Esophagus muscularis mucosa (tissue), 4 donors: ENCODE results near the gene CYP26B1. TPM values are rescaled to one million over a fixed set of nuclear protein-coding genes. Genes with fewer than 3 reads are reported as not detected.

Experiments used
- DNase-seq: peaks from one replicate; pipeline ENCODE4 v3.0.0-alpha.2; 2017; ENCODE audit errors: extremely low spot score
- H3K27ac ChIP-seq, 4 donors: fragments of 200-600 bp; sonication (generic); replicated peaks in 1 of 4; 1 replicate in 3 of 4; 2 replicates in 1 of 4; pipeline ENCODE4 v1.5.1; 2016 to 2019; ENCODE audit warnings: mild to moderate bottlenecking in 1 of 4
- H3K27me3 ChIP-seq, 4 donors: fragments of 200-600 bp; sonication (generic); one replicate each; pipeline versions ENCODE4 v1.5.1 to v1.6.0; 2016 to 2019
- H3K36me3 ChIP-seq, 4 donors: fragments of 200-600 bp; sonication (generic); one replicate each; pipeline ENCODE4 v1.5.1; 2016 to 2019
- H3K4me1 ChIP-seq, 4 donors: fragments of 200-600 bp; sonication (generic); one replicate each; pipeline ENCODE4 v1.5.1; 2016 to 2019
- H3K4me3 ChIP-seq, 4 donors: fragments of 200-600 bp; sonication (generic); 1 replicate in 2 of 4; 2 replicates in 2 of 4; pipeline ENCODE4 v1.5.1; 2016 to 2019; ENCODE audit warnings: mild to moderate bottlenecking in 4 of 4, moderate library complexity in 1 of 4
- H3K9me3 ChIP-seq, 4 donors: fragments of 200-600 bp; sonication (generic); 1 replicate in 3 of 4; 2 replicates in 1 of 4; pipeline ENCODE4 v1.5.1; 2016 to 2019
- EP300 ChIP-seq: sonication (generic); formaldehyde crosslinking; IDR thresholded peaks from one replicate; pipeline ENCODE4 v1.6.1; 2017; ENCODE audit warnings: antibody characterized with exemption
- POLR2A ChIP-seq: fragments of 450-650 bp; IDR thresholded peaks from one replicate; pipeline ENCODE4 v1.6.1; 2017; ENCODE audit warnings: antibody characterized with exemption, moderate library complexity, mild to moderate bottlenecking, low read depth
- POLR2AphosphoS5 ChIP-seq, 2 donors: sonication (generic); formaldehyde crosslinking; IDR thresholded peaks; one replicate each; pipeline ENCODE4 v1.6.1; 2017; ENCODE audit warnings: antibody characterized with exemption in 2 of 2
- WGBS: methylation state at CpG from one replicate; pipeline ENCODE4 v1.1.5; 2018; 5-methylcytosine and 5-hydroxymethylcytosine counted together
- intact Hi-C: fragments of 100-400 bp; cut with DNase I; formaldehyde crosslinking; loops from one replicate; pipeline ENCODE4 v1.15.1; 2023
- total RNA-seq, 4 donors: library from RNA; depleted of rRNA; stranded (reverse); fragments of >200 nt; gene quantifications; one replicate each; pipeline versions ENCODE4 v1.1.0 to v1.2.1, GENCODE V29; 2016
- TF ChIP-seq, protein P1 (sequence below), 3 experiments: fragments of 200-600 bp in 2 of 3; fragments of 450-650 bp in 1 of 3; sonication (generic) in 2 of 3; IDR thresholded peaks; one replicate each; pipeline ENCODE4 v1.5.1; 2017 to 2019; ENCODE audit warnings: antibody characterized with exemption in 3 of 3, mild to moderate bottlenecking in 2 of 3, moderate library complexity in 1 of 3

CYP26B1 gene
- total RNA-seq, 4 donors from 2014 or later: 1.2 to 3.6 (median 2.4) TPM

DNA sequence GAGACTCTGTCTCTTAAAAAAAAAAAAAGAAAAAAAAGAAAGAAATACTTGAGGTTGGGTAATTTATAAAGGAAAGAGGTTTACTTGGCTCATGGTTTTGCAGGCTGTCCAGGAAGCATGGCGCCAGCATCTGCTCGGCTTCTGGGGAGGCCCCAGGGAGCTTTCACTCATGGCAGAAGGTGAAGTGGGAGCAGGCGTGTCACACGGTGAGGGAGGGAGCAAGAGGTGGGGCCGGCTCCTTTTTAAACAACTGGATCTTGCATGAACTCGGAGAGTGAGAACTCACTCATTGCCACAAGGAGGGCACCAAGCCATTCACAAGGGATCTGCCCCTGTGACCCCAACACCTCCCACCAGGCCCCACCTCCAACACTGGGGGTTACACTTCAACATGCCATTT is 30.6 kb downstream of the CYP26B1 start:
- intact Hi-C loops: no loop called here
- H3K27ac ChIP-seq: no peak overlapping the region
- no peak for DNase-seq
- 79% methylated on average over 6 of the region's 6 CpGs for WGBS
- H3K36me3 ChIP-seq: no peaks in the 10 kb centered on the region
- no peak overlapping the region for H3K4me3 ChIP-seq
- peaks cover 0 to 15% (median 0%) of the 10 kb centered on the region in 4 donors for H3K27me3 ChIP-seq
- H3K9me3 ChIP-seq: no peaks in the 10 kb centered on the region
- peaks cover 0 to 11% (median 10%) of the 10 kb centered on the region in 4 donors for H3K4me1 ChIP-seq
- no peak for TF ChIP-seq POLR2A
- TF ChIP-seq, protein P1, sequence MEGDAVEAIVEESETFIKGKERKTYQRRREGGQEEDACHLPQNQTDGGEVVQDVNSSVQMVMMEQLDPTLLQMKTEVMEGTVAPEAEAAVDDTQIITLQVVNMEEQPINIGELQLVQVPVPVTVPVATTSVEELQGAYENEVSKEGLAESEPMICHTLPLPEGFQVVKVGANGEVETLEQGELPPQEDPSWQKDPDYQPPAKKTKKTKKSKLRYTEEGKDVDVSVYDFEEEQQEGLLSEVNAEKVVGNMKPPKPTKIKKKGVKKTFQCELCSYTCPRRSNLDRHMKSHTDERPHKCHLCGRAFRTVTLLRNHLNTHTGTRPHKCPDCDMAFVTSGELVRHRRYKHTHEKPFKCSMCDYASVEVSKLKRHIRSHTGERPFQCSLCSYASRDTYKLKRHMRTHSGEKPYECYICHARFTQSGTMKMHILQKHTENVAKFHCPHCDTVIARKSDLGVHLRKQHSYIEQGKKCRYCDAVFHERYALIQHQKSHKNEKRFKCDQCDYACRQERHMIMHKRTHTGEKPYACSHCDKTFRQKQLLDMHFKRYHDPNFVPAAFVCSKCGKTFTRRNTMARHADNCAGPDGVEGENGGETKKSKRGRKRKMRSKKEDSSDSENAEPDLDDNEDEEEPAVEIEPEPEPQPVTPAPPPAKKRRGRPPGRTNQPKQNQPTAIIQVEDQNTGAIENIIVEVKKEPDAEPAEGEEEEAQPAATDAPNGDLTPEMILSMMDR (IDR thresholded peaks at IDR 0.05): no peak
- no peak for TF ChIP-seq EP300

DNA sequence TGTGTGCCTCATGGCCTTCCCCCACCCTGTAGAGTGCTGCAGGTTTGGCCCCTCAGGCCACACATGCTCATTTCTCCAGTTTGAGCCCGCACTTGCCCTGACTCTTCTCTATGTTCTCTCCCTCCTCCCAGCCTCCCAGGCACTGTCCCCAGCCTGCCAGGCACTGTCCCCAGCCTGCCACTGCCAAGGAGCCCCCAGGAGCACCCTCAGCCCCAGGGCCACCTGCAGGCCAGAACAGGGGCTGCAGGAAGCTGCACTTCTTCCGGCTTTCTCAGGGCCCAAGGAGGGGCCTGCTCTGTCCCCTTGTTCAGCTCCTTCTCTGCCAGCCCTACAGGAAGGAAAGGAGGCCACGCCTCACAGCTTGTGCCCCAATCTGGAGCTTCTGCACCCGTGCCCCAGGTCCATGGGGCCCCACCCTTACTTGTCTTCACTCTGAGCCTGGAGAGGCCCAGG is 31.6 kb downstream of the CYP26B1 start:
- intact Hi-C loops: no loop called here
- Histone ChIP-seq H3K36me3 (no peaks in the 10 kb centered on the region), H3K4me3 (no peak overlapping the region), H3K27me3 (peaks cover 0 to 7% (median 0%) of the 10 kb centered on the region in 4 donors), H3K4me1 (peaks cover 0 to 11% (median 10%) of the 10 kb centered on the region in 4 donors), H3K27ac (no peak overlapping the region), H3K9me3 (no peaks in the 10 kb centered on the region)
- no peak for TF ChIP-seq POLR2A
- TF ChIP-seq EP300: no peak
- no peak for TF ChIP-seq POLR2AphosphoS5 (IDR thresholded peaks at IDR 0.05)
- TF ChIP-seq, protein P1 (IDR thresholded peaks at IDR 0.05): no peak
- no peak for DNase-seq
- WGBS: 54% methylated on average over 4 of the region's 4 CpGs

DNA sequence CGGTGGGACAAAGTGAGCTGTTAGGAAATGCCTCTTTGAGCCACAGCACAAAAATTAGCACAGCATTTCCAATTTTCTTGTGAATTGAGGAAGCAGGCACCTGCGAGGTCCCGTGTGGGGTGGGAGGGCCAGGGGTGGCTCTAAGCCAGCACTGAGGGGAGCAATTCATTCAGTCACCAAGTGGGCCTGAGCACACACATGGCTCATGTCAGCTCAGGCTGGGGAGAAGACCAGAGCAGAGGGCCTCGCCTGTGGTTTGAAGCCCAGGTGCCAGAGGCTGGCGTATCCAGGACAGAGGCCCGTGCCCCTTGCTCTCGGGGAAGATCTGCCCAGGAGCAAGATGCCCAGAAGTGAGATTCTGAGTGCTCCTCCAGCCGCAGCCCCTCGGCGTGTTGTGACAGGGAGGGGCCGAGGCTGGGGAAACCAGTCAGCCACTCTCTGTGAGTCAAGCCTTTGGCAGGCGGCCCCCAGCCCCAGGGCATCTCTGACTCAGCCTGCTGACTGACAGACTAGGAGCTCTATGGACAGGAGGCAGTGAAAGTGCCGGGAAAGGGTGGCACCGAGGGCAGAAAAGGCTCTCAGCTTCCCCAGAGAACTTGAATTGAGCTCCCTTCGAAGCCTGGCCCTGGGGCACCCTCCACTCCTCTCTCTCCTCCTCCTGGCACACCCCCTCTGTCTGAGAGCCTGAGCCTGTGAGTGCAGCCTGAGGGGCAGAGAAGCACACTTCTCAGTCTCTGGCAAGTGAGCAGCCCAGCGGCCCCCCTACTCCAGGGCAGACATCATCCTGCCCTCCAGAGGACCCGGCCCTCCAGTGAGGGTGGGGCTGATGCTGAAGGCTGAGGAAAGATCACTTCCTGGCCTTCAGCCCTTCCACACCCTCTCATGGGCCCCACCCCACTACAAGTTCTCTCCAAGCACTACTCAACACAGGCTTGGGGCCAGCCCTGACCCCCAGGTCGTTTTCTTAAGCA is 32.3 kb downstream of the CYP26B1 start:
- no peaks in the 10 kb centered on the region for H3K36me3 ChIP-seq
- no peak overlapping the region for H3K27ac ChIP-seq
- TF ChIP-seq EP300 (no peak), POLR2AphosphoS5 (IDR thresholded peaks at IDR 0.05) (no peak), POLR2A (no peak)
- TF ChIP-seq, protein P1 (IDR thresholded peaks at IDR 0.05): no peak
- no peak for DNase-seq
- peaks cover 0 to 11% (median 10%) of the 10 kb centered on the region in 4 donors for H3K4me1 ChIP-seq
- H3K27me3 ChIP-seq: peaks cover 0 to 6% (median 0%) of the 10 kb centered on the region in 4 donors
- WGBS: 57% methylated on average over 15 of the region's 18 CpGs
- intact Hi-C loops: no loop called here
- H3K4me3 ChIP-seq: no peak overlapping the region
- H3K9me3 ChIP-seq: no peaks in the 10 kb centered on the region

DNA sequence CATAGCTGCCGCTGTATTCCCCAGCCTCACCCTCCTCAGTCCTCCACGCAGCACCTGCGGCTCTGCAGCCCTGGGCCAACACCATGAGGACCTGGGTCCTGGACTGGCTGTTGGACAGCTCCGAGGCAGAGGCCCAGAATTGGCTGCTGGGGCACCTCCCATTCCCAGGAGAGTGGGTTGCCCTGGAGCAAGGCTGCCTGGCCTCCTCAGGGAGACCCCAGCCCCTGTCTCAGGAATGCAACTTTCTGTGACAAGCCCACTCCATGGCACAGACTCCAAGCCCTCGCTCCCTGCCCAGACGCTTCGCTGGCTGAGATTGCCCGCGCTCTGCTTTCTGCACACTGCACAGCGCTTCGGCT is 33.0 kb downstream of the CYP26B1 start:
- H3K36me3 ChIP-seq: no peaks in the 10 kb centered on the region
- peaks cover 0 to 6% (median 0%) of the 10 kb centered on the region in 4 donors for H3K27me3 ChIP-seq
- WGBS: 99% methylated on average over 10 of the region's 11 CpGs
- no peak overlapping the region for H3K4me3 ChIP-seq
- H3K4me1 ChIP-seq: peaks cover 0 to 11% (median 10%) of the 10 kb centered on the region in 4 donors
- TF ChIP-seq POLR2A (no peak), POLR2AphosphoS5 (IDR thresholded peaks at IDR 0.05) (no peak), EP300 (no peak)
- TF ChIP-seq, protein P1 (IDR thresholded peaks at IDR 0.05): no peak
- DNase-seq: no peak
- H3K27ac ChIP-seq: no peak overlapping the region
- no peaks in the 10 kb centered on the region for H3K9me3 ChIP-seq
- intact Hi-C loops: no loop called here
